HEK293T (cell line): ENCODE results near the gene LGR6.
A peak's percentile ranks its signal among the peaks of the same experiment; 100 is the strongest.
"Not testable (repeated sequence)": the region's sequence is repeated elsewhere in the genome, so short reads cannot be mapped to it uniquely, and the experiment has no call there.

Experiments used
- CTCF ChIA-PET: fragments of 350-600 bp; formaldehyde crosslinking; extraction: SDS; loops from one replicate; lab custom pipeline; 2021; ENCODE audit warnings: antibody characterized with exemption, inconsistent platforms; lab: Yijun Ruan, JAX
- POLR2A ChIA-PET: fragments of 350-600 bp; formaldehyde crosslinking; extraction: SDS; loops from one replicate; lab custom pipeline; 2020; ENCODE audit warnings: antibody characterized with exemption, inconsistent platforms; lab: Yijun Ruan, JAX
- DNase-seq: peaks from one replicate; pipeline ENCODE4 v3.0.0; 2012; ENCODE audit warnings: mixed read lengths; ENCODE audit errors: extremely low spot score
- ARNT ChIP-seq: fragments of 450-650 bp; IDR thresholded peaks from 2 replicates; pipeline ENCODE4 v1.6.1; 2017; ENCODE audit warnings: mild to moderate bottlenecking
- BHLHE40 ChIP-seq: fragments of 450-650 bp; IDR thresholded peaks from 2 replicates; pipeline ENCODE4 v1.6.1; 2016; ENCODE audit warnings: mild to moderate bottlenecking, moderate library complexity, borderline replicate concordance
- CTBP1 ChIP-seq: fragments of 450-650 bp; IDR thresholded peaks from 2 replicates; pipeline ENCODE4 v1.6.1; 2016; ENCODE audit warnings: borderline replicate concordance
- ELF4 ChIP-seq: fragments of 450-650 bp; IDR thresholded peaks from 2 replicates; pipeline ENCODE4 v1.6.1; 2017; ENCODE audit warnings: antibody characterized with exemption
- FOXA1 ChIP-seq: fragments of 450-650 bp; IDR thresholded peaks from 2 replicates; pipeline ENCODE4 v1.6.1; 2016; ENCODE audit warnings: mild to moderate bottlenecking
- FOXK2 ChIP-seq: fragments of 450-650 bp; IDR thresholded peaks from 2 replicates; pipeline ENCODE4 v1.6.1; 2016; ENCODE audit warnings: mild to moderate bottlenecking
- FOXM1 ChIP-seq: fragments of 450-650 bp; IDR thresholded peaks from 2 replicates; pipeline ENCODE4 v1.6.1; 2017; ENCODE audit warnings: mild to moderate bottlenecking, borderline replicate concordance
- HDGF ChIP-seq: fragments of 450-650 bp; IDR thresholded peaks from 2 replicates; pipeline ENCODE4 v1.6.1; 2017; ENCODE audit warnings: antibody characterized with exemption, borderline replicate concordance
- L3MBTL2 ChIP-seq: fragments of 450-650 bp; conservative IDR thresholded peaks from 2 replicates; pipeline ENCODE4 v1.6.1; 2016; ENCODE audit warnings: mild to moderate bottlenecking
- LEF1 ChIP-seq: fragments of 450-650 bp; IDR thresholded peaks from 2 replicates; pipeline ENCODE4 v1.6.1; 2017; ENCODE audit warnings: mild to moderate bottlenecking, borderline replicate concordance
- NFRKB ChIP-seq: fragments of 450-650 bp; IDR thresholded peaks from 2 replicates; pipeline ENCODE4 v1.6.1; 2016; ENCODE audit warnings: mild to moderate bottlenecking, moderate library complexity
- SP1 ChIP-seq: fragments of 450-650 bp; IDR thresholded peaks from 2 replicates; pipeline ENCODE4 v1.6.1; 2017
- SUZ12 ChIP-seq: fragments of 450-650 bp; IDR thresholded peaks from 2 replicates; pipeline ENCODE4 v1.6.1; 2016; ENCODE audit warnings: mild to moderate bottlenecking
- TARDBP ChIP-seq: fragments of 450-650 bp; IDR thresholded peaks from 2 replicates; pipeline ENCODE4 v1.6.1; 2016
- ZNF384 ChIP-seq: fragments of 450-650 bp; IDR thresholded peaks from 2 replicates; pipeline ENCODE4 v1.6.1; 2016
- TF ChIP-seq, protein P1 (sequence below): fragments of 450-650 bp; IDR thresholded peaks from 2 replicates; pipeline ENCODE4 v1.6.1; 2016

Gene LGR6

GRCh38 chr1:202187697-202188407 is 5.7 kb upstream of the LGR6 start:
- ChIA-PET POLR2A (no interaction called here), CTCF (interaction anchor here (0.8 to 1.0 kb wide), 2 partner anchors 44 to 126 kb away, joined by 3 read pairs; partner anchors contain the start of gene ARL8A)
- no peak for DNase-seq
- TF ChIP-seq BHLHE40 (no peak), ELF4 (no peak), FOXM1 (no peak), ARNT (no peak), LEF1 (no peak), ZNF384 (no peak), CTBP1 (no peak), FOXK2 (no peak), TARDBP (no peak), SP1 (no peak), HDGF (no peak), FOXA1 (no peak), NFRKB (no peak)
- TF ChIP-seq, protein P1, sequence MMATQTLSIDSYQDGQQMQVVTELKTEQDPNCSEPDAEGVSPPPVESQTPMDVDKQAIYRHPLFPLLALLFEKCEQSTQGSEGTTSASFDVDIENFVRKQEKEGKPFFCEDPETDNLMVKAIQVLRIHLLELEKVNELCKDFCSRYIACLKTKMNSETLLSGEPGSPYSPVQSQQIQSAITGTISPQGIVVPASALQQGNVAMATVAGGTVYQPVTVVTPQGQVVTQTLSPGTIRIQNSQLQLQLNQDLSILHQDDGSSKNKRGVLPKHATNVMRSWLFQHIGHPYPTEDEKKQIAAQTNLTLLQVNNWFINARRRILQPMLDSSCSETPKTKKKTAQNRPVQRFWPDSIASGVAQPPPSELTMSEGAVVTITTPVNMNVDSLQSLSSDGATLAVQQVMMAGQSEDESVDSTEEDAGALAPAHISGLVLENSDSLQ = no peak

DNA sequence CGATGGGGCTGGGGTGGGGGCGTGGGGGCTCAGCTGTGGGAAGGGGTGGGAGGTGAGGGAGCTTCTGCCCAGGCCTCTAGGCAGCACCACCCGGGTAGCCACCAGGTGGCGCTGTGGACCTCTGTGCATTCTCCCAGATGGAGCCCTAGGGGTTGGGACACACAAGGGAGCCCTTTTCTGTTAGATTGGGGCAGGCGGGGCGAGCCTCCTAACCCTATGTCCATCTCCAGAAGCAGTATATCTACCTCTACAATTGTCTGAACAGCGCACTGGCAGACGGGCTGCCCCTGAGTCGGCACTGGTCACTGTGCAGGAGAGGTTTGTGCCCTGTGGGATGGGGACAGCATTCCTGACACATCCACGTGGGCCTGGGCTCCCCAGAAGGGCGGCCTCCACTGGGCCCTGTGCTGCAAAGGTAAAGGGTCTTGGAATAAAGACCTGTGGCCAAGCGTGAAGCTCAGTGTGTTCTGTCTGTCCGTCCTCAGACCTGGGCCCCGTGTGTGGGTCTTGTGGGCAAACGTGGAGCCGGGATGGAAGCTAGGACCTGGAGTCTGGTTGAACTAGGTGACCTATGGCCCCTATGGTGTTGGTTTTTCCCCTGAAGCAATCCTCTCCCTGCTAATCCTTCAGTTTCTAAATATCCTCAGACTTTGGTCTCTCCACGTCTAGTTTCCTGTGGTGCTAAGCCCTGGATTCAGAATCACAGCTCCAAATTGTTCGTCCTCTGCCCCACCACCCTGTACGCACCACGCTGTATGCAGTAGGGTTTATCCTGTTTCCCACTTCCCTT is 4.4 kb upstream of the LGR6 start:
- DNase-seq = peak; percentile 68
- ChIA-PET POLR2A (no interaction called here), CTCF (interaction anchor here (0.8 to 2.2 kb wide), 13 partner anchors 9 to 530 kb away, joined by 3 to 12 read pairs (median 6); partner anchors contain the start of gene UBE2T)
- TF ChIP-seq LEF1 (no peak), FOXM1 (no peak), BHLHE40 (no peak), CTBP1 (no peak), FOXK2 (no peak), FOXA1 (no peak), L3MBTL2 (no peak), HDGF (no peak), TARDBP (no peak), NFRKB (no peak), ZNF384 (no peak), ARNT (no peak), SUZ12 (no peak), ELF4 (no peak), SP1 (no peak)
- TF ChIP-seq, protein P1 = no peak

- TF ChIP-seq TARDBP = no peak
- no peak for TF ChIP-seq NFRKB
- no peak for TF ChIP-seq ARNT
- TF ChIP-seq CTBP1 = no peak
- no peak for TF ChIP-seq SUZ12
- POLR2A ChIA-PET = no interaction called here
- CTCF ChIA-PET = interaction anchor here (0.6 to 2.2 kb wide), 16 partner anchors 10 to 529 kb away, joined by 3 to 12 read pairs (median 5); partner anchors contain the start of gene UBE2T
- no peak for DNase-seq
Observed at GRCh38 chr1:202189918-202190715, 3.5 kb upstream of the LGR6 start.

GRCh38 chr1:202191391-202191790 is 2.2 kb upstream of the LGR6 start:
- CTCF ChIA-PET, DNase-seq: not testable (repeated sequence)

DNA sequence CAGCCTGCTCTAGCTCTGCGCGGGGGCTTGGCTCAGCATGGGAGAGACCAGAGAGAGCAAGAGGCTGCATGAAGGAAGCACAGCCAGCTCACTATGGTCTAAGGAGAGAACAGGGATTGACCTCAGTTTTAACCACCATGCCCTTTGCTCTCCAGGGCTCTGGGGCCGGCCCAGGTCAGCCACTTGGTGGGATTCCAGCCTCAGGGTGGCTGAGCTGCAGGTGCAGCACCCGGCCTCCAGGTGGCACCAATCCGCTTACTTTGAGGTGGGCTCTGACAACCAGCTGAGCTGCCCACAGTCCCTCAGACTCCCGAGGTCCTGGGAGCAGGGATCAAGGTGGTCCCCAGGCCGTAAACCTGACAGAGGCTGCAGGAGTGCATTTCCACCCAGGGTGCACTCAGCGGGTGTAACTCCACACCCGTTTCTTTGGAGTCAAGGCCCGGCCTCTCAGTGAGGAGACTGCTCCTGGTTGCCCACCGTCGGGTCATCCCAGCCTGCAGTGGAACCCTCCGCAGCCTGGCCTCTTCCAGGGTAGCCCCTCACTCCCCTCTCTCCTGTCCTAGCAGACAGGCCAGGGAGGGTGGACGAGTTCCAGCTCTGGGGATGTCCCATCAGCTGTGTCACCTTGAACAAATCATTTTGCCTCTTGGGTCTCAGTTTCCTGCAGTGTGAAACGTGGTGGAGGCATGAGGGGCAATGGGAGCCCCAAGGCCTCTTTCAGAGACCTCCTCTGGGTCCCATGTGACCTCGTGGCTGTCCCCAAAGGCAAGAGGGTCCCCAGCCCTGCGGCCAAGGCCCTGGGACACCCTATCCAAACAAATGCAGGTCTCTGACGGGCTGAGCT is 607 bp upstream of the LGR6 start:
- TF ChIP-seq ARNT = no peak
- no peak for TF ChIP-seq NFRKB
- TF ChIP-seq FOXA1 = no peak
- TF ChIP-seq, protein P1 = no peak
- TF ChIP-seq SP1 = no peak
- TF ChIP-seq FOXK2 = no peak
- no peak for TF ChIP-seq ZNF384
- no peak for TF ChIP-seq HDGF
- TF ChIP-seq ELF4 = no peak
- no peak for TF ChIP-seq TARDBP
- POLR2A ChIA-PET = interaction anchor here (0.7 kb wide), 1 partner anchor 143 kb away, joined by 3 read pairs; no protein-coding TSS in a partner anchor
- DNase-seq = peak; percentile 79
- CTCF ChIA-PET = interaction anchor here (0.6 to 2.0 kb wide), 16 partner anchors 8 to 527 kb away, joined by 3 to 15 read pairs (median 4); no protein-coding TSS in a partner anchor

More at GRCh38 chr1:202191391-202191790, 2.2 kb upstream of the LGR6 start:
- POLR2A ChIA-PET = not testable (repeated sequence)
